ENCODE results near the gene LGALS7.
"Not testable (repeated sequence)": the region's sequence is repeated elsewhere in the genome, so short reads cannot be mapped to it uniquely, and the experiment has no call there.

The LGALS7 gene

GRCh38 chr19:38807374-38808098, 34.2 kb upstream of the LGALS7 start:
- H3K9me3 Mint-ChIP-seq; H3K4me1 Mint-ChIP-seq (ENCODE audit: low read depth); H3K27me3 Mint-ChIP-seq (ENCODE audit: low read depth); DNase-seq (ENCODE audit: low spot score); H3K36me3 Mint-ChIP-seq (ENCODE audit: low read depth); H3K27ac Mint-ChIP-seq; H3K4me3 Mint-ChIP-seq: not testable (repeated sequence)

- Mint-ChIP-seq H3K9me3 (no peaks in the 10 kb centered on the region), H3K4me3 (no peak overlapping the region), H3K27me3 (ENCODE audit: low read depth) (no peaks in the 10 kb centered on the region), H3K36me3 (ENCODE audit: low read depth) (no peaks in the 10 kb centered on the region), H3K27ac (no peak overlapping the region), H3K4me1 (ENCODE audit: low read depth) (peaks cover 5% of the 10 kb centered on the region)
- no peak for DNase-seq (ENCODE audit: low spot score)
These were observed 33.1 kb upstream of the LGALS7 start for GRCh38 chr19:38806371-38806770.

GRCh38 chr19:38805180-38805579, 31.9 kb upstream of the LGALS7 start:
- Mint-ChIP-seq H3K27ac (peak overlapping the region; percentile 58), H3K27me3 (ENCODE audit: low read depth) (no peaks in the 10 kb centered on the region), H3K36me3 (ENCODE audit: low read depth) (no peaks in the 10 kb centered on the region), H3K4me1 (ENCODE audit: low read depth) (peaks cover 5% of the 10 kb centered on the region), H3K4me3 (no peak overlapping the region), H3K9me3 (no peaks in the 10 kb centered on the region)
- no peak for DNase-seq (ENCODE audit: low spot score)

GRCh38 chr19:38803543-38803942, 30.2 kb upstream of the LGALS7 start:
- Mint-ChIP-seq H3K4me3 (no peak overlapping the region), H3K9me3 (no peaks in the 10 kb centered on the region), H3K27ac (no peak overlapping the region), H3K36me3 (ENCODE audit: low read depth) (no peaks in the 10 kb centered on the region), H3K27me3 (ENCODE audit: low read depth) (no peaks in the 10 kb centered on the region), H3K4me1 (ENCODE audit: low read depth) (peaks cover 5% of the 10 kb centered on the region)
- no peak for DNase-seq (ENCODE audit: low spot score)

- no peak overlapping the region for H3K27ac Mint-ChIP-seq
- H3K36me3 Mint-ChIP-seq (ENCODE audit: low read depth) = no peaks in the 10 kb centered on the region
- no peak overlapping the region for H3K4me3 Mint-ChIP-seq
- DNase-seq (ENCODE audit: low spot score) = no peak
- peaks cover 5% of the 10 kb centered on the region for H3K4me1 Mint-ChIP-seq (ENCODE audit: low read depth)
- H3K9me3 Mint-ChIP-seq = no peaks in the 10 kb centered on the region
- H3K27me3 Mint-ChIP-seq (ENCODE audit: low read depth) = no peaks in the 10 kb centered on the region
These were observed 28.2 kb upstream of the LGALS7 start for GRCh38 chr19:38801359-38802095.

GRCh38 chr19:38800577-38801347, 27.4 kb upstream of the LGALS7 start:
- no peak overlapping the region for H3K27ac Mint-ChIP-seq
- H3K4me3 Mint-ChIP-seq = no peak overlapping the region
- no peaks in the 10 kb centered on the region for H3K36me3 Mint-ChIP-seq (ENCODE audit: low read depth)
- H3K4me1 Mint-ChIP-seq (ENCODE audit: low read depth) = peaks cover 5% of the 10 kb centered on the region
- no peaks in the 10 kb centered on the region for H3K27me3 Mint-ChIP-seq (ENCODE audit: low read depth)
- no peak for DNase-seq (ENCODE audit: low spot score)
- H3K9me3 Mint-ChIP-seq = no peaks in the 10 kb centered on the region

GRCh38 chr19:38799104-38799503, 25.8 kb upstream of the LGALS7 start:
- Mint-ChIP-seq H3K9me3 (no peaks in the 10 kb centered on the region), H3K4me3 (no peak overlapping the region), H3K27ac (no peak overlapping the region), H3K36me3 (ENCODE audit: low read depth) (no peaks in the 10 kb centered on the region), H3K27me3 (ENCODE audit: low read depth) (peaks cover 7% of the 10 kb centered on the region), H3K4me1 (ENCODE audit: low read depth) (no peaks in the 10 kb centered on the region)
- DNase-seq (ENCODE audit: low spot score) = no peak

GRCh38 chr19:38797781-38798180, 24.5 kb upstream of the LGALS7 start:
- not testable (repeated sequence) for H3K4me3 Mint-ChIP-seq; H3K9me3 Mint-ChIP-seq; H3K27ac Mint-ChIP-seq; DNase-seq (ENCODE audit: low spot score); H3K27me3 Mint-ChIP-seq (ENCODE audit: low read depth); H3K36me3 Mint-ChIP-seq (ENCODE audit: low read depth); H3K4me1 Mint-ChIP-seq (ENCODE audit: low read depth)

GRCh38 chr19:38796154-38796553, 22.8 kb upstream of the LGALS7 start:
- H3K4me3 Mint-ChIP-seq = no peak overlapping the region
- H3K9me3 Mint-ChIP-seq = no peaks in the 10 kb centered on the region
- DNase-seq (ENCODE audit: low spot score) = no peak
- no peaks in the 10 kb centered on the region for H3K36me3 Mint-ChIP-seq (ENCODE audit: low read depth)
- H3K27me3 Mint-ChIP-seq (ENCODE audit: low read depth) = peaks cover 9% of the 10 kb centered on the region
- H3K4me1 Mint-ChIP-seq (ENCODE audit: low read depth) = peaks cover 3% of the 10 kb centered on the region
- H3K27ac Mint-ChIP-seq = no peak overlapping the region

- no peaks in the 10 kb centered on the region for H3K36me3 Mint-ChIP-seq (ENCODE audit: low read depth)
- H3K4me1 Mint-ChIP-seq (ENCODE audit: low read depth) = peaks cover 3% of the 10 kb centered on the region
- no peaks in the 10 kb centered on the region for H3K9me3 Mint-ChIP-seq
- DNase-seq (ENCODE audit: low spot score) = no peak
- H3K27ac Mint-ChIP-seq = no peak overlapping the region
- H3K4me3 Mint-ChIP-seq = no peak overlapping the region
- H3K27me3 Mint-ChIP-seq (ENCODE audit: low read depth) = peaks cover 9% of the 10 kb centered on the region
These were observed 22.2 kb upstream of the LGALS7 start for GRCh38 chr19:38795549-38795948.

GRCh38 chr19:38793671-38794070, 20.4 kb upstream of the LGALS7 start:
- Mint-ChIP-seq H3K27me3 (ENCODE audit: low read depth) (peaks cover 9% of the 10 kb centered on the region), H3K9me3 (no peaks in the 10 kb centered on the region), H3K4me3 (no peak overlapping the region), H3K4me1 (ENCODE audit: low read depth) (peaks cover 3% of the 10 kb centered on the region), H3K36me3 (ENCODE audit: low read depth) (no peaks in the 10 kb centered on the region), H3K27ac (no peak overlapping the region)
- no peak for DNase-seq (ENCODE audit: low spot score)

- Mint-ChIP-seq H3K27ac (no peak overlapping the region), H3K4me1 (ENCODE audit: low read depth) (peaks cover 3% of the 10 kb centered on the region), H3K9me3 (no peaks in the 10 kb centered on the region), H3K27me3 (ENCODE audit: low read depth) (peaks cover 9% of the 10 kb centered on the region), H3K4me3 (peak overlapping the region; percentile 27), H3K36me3 (ENCODE audit: low read depth) (no peaks in the 10 kb centered on the region)
- no peak for DNase-seq (ENCODE audit: low spot score)
These were observed 19.9 kb upstream of the LGALS7 start for GRCh38 chr19:38793177-38793576.

- H3K36me3 Mint-ChIP-seq (ENCODE audit: low read depth) = no peaks in the 10 kb centered on the region
- peaks cover 9% of the 10 kb centered on the region for H3K27me3 Mint-ChIP-seq (ENCODE audit: low read depth)
- H3K4me1 Mint-ChIP-seq (ENCODE audit: low read depth) = peaks cover 3% of the 10 kb centered on the region
- no peak overlapping the region for H3K4me3 Mint-ChIP-seq
- no peaks in the 10 kb centered on the region for H3K9me3 Mint-ChIP-seq
- DNase-seq (ENCODE audit: low spot score) = no peak
- no peak overlapping the region for H3K27ac Mint-ChIP-seq
These were observed 19.2 kb upstream of the LGALS7 start for GRCh38 chr19:38792250-38793111.
